Stimulated activated CD8-positive, alpha-beta memory T cell treated with anti-CD3 and anti-CD28 coated beads, Interleukin-4, amount 100 ng/mL, for 48 hours (primary cell): Measurements from ENCODE around the gene ARHGEF28.

ENCODE experiments used
- DNase-seq: peaks from one replicate; pipeline ENCODE4 v3.0.0-alpha.2; 2020

Gene ARHGEF28

DNA sequence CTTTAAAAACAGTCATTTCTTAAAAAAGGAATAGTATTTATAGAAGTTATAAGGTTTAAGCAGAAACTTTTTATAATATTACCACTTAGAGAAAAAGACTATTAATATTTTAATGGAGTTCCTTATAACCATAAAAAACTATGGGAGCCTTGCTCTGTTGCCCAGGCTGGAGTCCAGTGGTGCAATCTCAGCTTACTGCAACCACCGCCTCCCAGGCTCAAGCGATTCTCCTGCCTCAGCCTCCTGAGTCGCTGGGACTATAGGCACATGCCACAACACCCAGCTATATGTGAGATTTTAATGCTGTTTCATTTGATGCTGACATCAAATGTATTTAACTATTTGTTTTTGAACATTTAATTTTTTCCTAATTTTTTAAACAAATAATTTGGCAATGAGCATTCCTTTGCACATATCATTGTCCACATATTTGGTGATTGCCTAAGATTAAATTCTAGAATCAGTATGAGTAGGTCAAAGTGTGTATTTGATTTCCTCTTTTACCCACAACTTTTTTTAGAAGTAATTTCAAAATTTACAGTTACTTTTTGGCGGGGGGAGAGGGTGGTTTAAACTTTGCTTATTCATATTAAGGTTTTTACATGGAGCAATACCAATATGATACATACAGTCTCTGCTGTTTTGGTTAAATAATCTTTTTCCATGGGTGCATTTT is 235.5 kb downstream of the ARHGEF28 start:
- no peak for DNase-seq

DNA sequence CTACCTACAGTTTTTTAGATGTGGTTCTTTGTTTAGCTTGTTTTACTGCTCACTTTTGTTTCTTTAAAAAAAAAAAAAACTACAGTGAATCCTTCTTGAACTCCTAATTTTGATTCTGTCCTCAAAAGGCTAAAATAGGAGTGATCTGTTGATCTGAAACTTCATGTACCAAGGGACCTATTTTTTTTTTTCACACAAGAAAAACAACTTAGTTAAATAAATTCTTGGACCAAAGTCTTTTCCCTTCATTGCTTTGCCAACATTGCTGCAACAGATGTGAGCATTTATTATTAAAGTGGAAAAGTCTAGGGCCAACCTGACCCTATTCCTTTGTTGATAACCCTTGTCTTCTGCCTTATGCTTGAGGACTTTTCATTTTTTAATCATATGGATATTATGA is 236.8 kb downstream of the ARHGEF28 start:
- DNase-seq: no peak

DNA sequence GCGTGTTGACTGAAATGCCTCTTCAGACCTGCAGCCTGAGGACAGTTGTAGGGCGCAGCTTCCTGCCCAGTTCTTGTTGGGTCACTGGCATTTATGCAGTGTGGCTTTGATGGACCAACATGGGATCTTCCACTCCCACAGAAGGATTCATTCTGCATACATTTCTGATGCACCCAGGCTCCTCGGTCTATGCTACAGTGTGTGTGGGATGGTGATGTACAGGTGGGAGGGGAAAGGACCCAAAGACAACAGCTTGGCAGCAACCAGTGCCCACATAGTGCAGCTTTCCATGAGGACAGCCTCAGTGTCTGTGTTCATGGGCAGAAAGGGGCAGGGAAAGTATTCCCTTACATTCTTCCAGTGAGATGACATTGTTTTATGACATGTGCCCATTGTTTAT is 237.9 kb downstream of the ARHGEF28 start:
- no peak for DNase-seq

DNA sequence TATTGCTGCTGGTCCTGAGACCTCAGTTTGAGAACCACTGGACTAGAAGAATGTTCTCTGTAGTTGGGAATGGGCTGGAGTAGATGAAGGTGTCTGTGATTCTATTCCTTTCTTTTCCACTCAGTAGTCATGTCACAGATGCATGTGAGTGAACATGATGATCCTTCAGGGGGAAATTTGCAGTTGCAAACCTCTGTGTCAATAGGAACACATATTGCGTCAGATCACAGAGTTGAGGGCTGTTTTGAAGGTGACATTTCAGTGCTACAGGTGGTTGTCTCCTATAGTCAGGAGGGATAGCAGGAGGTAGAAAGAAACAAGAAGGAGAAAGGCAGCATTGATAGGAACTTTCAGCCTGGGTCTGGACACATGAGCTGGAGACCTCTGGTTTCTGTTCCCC is 239.3 kb downstream of the ARHGEF28 start:
- no peak for DNase-seq

DNA sequence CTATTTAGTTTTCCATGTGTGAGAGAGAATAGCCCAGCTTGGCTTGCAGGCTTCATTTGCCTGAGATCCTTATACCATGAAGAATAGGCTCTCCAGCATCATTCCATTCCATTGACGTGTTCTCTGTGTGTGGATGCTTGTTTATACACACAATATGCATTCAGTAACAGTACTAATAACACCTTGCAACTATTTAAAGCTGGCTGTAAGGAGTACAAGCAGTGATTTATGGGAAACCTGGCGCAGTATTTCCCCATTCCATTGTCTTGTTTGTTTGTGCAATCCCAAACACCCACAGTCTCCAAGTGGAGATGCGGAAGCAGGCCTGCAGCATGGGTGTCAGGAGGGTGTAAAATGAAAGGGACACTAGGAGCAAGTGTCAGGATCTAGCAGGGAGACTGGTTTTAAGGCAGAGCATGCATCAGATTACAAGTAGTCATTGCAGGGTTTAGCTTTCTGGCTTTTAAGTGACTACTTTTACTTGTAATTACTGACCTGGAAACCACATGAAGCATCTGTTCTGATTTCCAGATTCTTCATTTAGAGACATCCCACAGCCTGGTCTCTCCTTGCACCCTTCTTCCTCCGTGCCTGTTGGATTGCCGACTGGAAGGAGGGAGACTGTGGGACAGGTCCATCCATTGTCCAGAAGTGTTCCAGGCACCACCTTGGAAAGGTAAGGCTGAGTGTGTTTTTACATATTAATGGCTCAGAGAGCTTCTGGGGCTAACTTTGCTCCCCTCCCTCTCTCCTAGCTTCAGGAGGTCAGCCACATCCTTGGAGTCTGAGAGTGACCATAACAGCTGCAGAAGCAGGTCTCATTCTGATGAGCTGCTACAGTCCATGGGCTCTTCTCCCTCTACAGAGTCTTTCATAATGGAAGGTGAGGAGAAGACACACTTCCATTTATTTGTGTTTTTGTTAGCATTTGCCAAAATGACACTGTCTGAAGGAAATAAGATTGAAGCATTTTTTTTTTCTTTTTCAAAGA is 241.6 kb downstream of the ARHGEF28 start:
- DNase-seq: no peak

DNA sequence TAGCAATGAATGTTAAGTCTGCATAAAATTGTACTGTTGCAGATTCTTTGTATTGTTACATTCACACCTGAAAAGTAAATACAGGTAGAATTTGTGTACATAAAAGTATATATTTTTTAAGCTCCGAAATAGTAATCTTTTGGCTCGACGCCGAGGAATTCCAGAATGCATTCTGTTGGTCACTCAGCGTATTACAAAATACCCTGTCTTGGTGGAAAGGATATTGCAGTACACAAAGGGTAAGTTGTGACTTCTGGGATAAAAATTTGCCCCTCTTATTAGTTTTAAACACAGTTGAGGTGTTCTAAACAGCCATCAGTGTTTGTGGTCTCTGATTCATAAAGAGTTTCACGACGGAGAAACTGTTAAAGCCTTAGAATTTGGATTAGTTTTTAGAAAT is 257.6 kb downstream of the ARHGEF28 start:
- DNase-seq: no peak

DNA sequence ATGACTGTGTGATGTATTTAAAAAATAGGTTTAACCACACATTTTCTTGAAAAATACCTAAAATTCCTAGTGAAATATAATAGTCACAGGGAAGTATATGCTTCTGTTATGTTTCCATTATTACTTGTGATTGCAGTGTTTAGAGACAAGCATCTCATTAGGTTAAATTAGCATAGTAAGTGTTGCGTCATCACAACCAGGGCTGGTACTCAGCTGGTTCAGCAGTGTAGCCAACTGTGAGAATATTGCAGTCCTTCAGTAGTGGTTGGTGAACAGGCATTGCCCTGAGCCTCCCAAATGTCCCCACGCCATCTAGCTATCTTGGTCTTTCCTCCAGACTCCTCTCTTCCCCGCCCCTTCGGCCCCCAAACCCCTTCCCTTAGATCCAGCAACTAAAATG is 261.7 kb downstream of the ARHGEF28 start:
- DNase-seq: no peak

DNA sequence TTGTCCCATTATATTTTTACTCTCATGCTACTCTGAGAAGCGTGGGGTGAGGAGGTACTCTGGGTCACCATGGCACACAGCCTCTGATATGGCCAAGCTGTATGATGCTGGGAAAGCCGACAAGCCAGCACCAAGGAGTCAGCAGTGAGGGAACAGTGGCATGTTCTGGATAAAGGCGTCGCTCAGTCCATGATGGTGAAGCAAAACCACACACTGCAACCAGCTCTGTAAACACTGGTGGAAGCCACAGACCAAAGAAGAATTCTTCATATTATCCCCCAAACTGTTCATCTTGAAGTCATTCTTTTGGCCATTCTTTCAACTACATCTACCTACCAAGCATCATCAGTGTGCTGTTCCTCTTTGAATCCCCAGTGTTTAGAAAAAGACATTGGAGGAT is 264.6 kb downstream of the ARHGEF28 start:
- DNase-seq: no peak

DNA sequence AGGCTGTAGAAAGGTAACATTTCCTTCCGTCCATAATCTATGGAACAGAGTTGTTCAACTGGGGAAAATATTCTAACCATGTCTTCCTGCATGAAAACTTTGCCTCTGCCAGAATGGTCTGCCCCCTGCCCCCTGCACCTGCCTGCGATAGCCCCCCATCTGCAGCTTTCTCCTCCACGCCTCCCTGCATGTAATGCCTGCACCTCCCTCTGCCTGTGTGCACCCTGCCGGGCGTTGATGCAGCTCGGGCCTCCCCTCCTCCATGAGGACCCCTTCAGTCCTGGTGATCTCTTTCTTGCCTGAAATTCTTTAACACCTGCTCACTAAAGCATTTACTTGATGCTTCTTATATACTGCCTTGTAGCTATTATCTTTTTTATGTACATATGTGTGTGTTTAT is 266.2 kb downstream of the ARHGEF28 start:
- DNase-seq: no peak

DNA sequence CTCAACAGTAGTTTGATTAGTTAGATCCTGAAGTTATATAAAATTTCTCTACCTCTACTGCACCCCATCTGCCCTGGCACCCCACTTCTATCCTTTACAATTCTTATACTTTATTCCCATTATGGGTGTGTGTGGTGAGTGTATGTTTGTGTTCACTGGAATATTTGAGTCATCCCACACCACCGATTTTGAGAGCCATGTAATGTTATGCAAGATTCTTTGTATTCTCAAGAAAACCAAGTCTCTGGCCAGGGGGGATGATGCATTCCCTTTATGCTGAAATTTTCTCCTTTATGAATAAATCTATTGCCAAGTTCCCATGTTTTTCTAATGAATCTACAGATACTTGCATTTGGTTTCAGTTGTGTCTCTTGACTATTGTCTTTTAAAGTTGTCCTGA is 266.8 kb downstream of the ARHGEF28 start:
- no peak for DNase-seq

DNA sequence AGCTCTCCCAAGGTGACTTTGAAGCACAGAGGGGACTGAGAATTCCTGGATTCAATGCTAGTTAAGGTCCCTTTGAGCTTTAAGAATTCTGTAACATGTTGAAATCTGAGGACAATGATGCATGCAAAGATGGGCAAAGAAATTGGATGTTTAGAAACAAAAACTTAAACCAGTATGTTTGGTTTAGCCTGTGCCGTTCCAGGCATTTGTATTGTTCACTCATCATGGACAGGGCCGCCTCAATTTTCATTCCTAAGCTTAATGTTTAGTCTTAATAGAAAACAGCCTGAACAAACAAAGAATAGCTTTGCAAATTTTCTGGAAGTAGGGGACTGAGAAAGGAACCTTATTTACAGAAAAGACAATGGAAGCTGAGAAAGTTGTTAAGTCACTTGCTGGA is 267.8 kb downstream of the ARHGEF28 start:
- no peak for DNase-seq

DNA sequence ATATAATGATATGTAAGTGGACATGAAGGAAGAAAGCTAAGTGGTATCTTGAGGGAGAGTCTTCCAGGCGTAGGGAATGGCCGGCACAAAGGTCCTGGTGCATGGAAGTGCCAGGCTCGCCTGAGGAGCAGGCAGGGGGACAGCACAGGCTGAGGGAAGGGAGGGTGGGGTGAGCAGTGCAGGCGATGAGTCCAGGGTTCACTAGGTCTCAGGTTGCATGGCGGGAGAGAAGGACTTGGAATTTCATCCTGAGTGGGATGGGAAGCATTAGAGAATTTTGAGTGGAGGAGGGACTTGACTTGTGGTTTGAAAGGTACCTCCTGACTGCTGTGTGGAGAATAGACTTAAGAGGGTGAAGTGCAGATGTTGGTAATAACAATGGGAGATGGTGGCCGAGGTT is 268.9 kb downstream of the ARHGEF28 start:
- no peak for DNase-seq

DNA sequence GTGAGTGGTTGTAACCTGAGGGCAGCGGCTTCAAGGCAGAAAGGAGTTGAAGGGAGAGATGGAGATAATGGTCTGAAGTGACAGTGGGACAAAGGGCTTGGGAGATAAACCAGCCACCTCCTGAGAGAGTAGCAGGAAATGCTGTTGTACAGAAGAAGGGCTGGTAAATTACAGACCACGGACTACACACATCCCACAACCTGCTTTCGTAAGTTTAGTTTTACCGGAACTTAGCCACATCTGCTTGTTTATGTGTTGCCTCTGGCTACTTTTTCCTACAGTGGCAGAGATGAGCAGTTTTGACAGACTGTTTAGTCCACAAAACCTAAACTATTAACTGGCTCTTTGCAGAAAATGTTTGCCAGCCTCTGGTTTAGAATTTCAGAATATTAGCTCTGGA is 269.5 kb downstream of the ARHGEF28 start:
- DNase-seq: no peak

DNA sequence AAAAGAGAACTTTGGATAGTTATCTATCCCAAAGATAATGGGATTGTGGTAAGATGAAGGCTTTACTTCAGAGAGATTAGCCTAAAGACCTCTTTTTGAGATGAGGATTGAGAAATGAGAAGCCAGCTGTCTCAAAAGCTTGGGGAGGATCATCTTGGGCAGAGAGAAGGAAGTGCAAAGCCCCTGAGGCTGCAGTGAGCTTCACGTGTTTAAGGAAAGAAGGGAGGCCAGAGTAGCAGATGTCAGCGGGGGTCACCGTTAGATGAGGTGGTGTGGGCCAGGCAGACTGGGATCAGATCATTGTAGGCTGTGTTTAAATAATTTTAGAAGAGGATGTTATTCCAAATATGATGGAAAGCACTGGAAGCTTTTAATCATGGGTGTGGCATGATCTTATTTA is 270.1 kb downstream of the ARHGEF28 start:
- no peak for DNase-seq

DNA sequence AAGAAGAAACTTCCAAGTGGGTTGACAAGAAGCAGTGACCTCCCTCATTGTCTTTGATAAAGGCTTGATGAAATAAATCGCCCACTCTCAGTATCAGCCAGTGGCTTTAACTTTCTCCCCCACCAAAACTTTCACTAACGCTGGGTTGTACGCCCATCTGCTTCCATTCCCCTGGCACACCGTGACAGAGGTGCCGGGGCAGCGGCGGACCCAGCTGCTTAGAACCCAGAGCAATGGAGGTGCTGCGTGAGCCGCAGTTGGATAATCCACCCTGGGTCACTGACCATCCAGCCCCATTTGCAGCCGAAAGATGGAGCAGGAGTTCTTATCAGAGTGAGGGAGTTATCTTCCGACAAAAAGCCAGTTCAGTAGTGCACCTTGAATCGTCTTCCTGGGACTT is 270.7 kb downstream of the ARHGEF28 start:
- DNase-seq: no peak

DNA sequence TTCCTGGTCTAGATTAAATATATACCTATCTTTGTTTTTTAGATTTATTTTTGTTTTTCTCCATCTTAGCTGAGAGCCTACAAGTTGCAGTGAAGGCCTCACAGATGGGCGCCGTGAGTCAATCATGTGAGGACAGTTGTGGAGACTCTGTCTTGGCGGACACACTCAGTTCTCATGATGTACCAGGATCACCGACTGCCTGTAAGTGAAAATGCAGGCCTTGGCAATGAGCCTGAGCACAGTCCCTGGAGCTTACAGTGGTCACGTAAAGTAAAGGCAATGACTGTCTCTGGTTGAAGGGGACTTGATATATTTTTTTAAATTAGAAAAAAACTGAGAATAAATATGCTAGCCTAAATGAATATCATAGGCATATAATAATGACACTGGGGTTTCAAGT is 271.9 kb downstream of the ARHGEF28 start:
- DNase-seq: no peak

DNA sequence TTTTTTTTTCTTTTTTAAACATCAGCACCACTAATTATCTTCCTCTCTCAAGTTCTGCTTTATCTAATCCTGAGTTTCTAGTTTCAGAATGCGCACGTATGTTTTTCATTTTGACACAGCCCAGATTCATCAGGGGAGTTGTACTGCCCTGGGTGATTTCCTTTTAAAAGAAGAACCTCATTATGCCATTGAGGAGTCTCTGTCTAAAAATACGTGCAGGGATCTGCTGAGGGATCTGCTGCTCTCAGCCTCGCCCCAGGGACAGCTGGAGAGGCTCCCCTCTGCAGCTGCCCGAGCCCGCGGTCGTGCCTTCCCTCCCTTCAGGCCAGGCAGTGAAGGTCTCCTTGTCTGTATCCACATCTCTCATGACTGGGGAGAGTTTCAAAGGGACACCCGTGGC is 273.1 kb downstream of the ARHGEF28 start:
- no peak for DNase-seq

DNA sequence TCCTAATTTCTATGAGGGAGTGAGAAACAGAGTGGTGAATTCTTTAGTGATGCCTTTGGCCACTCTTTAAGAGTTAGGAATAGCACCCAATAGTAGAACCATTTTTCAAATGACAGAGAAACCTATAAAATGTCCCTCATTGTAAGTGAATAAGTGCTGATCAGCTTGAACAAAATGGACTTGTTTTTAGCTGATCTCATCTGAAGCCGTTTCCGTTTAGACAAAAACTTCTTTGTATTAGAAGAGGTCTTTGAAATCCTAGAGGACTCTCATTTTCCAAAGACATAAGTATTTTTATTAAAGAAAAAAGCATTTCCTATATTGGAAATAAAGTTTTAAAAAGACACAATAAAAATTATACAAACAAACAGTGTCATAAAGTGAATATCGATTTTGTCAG is 273.9 kb downstream of the ARHGEF28 start:
- no peak for DNase-seq

DNA sequence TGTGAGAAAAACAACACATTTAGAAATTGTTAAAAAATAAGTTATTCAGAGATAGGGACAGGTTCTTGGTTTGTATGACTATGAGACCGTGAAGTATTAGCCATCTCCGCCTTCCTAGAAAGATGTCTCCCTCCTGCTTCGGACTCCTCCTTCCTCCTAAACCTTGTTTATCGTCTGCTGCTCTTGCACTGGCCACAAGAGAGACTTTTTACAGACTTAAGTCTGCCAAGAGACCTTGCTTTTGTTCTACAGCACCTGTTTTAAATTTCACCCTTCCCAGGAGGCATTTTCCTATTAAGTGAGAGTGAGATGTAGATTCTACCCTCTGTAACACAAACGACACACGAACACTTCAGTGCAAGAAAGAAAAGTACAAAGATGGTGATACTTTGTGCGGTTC is 274.6 kb downstream of the ARHGEF28 start:
- DNase-seq: no peak

DNA sequence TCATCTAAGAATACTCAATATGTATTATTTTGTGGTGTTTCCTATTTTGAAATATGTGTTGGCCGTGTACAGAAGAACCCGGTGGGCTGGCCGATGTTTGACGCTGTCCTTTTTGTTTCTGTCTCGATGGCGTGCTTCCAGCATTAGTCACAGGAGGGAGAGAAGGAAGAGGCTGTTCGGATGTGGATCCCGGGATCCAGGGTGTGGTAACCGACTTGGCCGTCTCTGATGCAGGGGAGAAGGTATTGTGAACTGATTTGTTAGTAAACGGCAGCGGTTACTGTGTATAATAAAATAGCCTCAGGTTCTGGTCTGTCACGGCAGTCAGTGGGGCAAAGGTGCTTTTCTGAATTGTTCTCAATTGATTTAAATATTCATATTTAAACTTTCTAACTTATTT is 275.0 kb downstream of the ARHGEF28 start:
- no peak for DNase-seq

DNA sequence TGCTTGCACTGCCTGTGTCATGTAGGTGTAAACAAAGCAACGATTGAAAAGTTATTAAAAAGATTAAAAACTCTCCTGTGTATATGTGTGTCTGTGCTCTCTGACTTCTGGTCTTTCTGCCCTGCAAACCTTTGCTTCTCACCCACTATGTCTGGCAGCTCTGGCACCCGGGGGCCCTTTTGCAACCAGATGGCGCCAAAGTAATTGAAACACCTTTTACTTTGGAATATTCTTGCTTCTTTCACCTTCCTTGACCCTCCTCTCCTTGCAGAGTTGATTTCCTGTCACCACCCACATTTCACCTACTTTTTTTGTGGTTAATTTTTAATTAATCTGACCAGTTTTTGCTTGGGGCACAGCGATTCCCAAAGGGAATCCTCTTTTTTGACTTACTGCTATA is 275.5 kb downstream of the ARHGEF28 start:
- DNase-seq: no peak

DNA sequence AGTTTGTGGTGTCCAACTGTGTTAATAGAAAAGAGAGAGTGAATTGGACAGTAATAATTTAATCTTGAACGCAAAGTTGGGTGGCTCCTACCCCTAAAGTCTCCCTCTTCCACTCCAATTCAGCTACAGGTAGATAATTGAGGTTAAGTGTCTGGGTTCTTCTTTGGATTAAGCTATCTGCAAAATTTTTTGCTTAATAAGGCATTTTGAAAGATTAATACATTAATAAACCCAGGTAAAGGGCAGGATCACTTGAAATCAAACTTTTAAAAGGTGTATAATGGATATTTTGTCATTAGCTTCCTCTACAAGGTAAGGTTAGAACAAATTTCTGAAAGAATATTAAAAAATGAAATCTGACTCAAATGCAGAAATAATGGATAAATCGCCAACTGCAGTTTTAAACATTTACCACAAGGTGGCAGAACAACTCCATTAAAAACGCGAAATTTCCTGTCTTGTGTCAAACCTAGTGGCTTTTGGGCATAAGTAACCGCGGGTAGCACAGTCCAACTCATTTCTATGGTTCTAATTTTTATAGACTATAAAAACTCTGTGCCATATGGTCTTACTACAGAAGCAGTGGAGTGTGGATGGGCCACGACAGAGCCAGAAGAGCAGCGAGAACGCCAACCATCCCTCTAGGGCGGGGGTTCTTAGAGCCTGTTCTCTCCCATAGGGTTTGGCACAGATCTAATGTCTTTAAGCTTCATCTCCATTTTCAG is 276.5 kb downstream of the ARHGEF28 start:
- no peak for DNase-seq

DNA sequence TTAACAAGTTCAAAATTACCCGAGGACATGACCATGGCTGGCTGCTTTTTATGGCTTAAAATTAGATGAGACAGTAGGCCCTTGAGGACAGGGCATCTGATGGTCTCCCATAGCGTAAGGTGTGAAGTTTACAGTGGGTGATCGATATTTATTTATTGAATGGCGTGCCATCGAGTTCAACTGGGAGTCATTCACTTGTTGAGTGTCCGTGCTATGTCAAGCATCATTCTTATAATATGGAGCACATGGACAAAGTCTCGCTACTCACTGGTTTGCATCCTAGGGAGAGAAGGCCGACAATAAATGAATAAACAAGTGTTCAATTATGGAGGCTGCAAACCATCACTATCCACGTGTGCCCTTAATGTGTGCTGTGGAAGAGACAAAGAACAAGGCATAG is 277.2 kb downstream of the ARHGEF28 start:
- DNase-seq: no peak

DNA sequence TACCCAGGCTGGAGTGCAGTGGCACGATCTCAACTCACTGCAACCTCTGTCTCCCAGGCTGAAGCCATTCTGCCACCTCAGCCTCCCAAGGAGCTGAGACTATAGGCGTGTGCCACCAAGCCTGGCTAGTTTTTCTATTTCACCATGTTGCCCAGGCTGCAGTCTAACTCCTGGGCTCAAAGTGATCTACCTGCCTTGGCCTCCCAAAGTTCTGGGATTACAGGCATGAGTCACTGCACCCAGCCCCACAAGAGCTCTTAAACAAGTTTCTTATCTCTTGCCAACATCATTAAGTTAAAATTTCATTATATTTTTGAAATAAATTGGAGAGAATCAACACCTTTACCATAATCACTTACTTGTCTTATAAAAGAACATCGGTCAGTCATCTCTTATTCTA is 280.3 kb downstream of the ARHGEF28 start:
- no peak for DNase-seq
